OCI-LY7 (cell line): ENCODE results near the gene DXO.
"Not testable (repeated sequence)": the region's sequence is repeated elsewhere in the genome, so short reads cannot be mapped to it uniquely, and the experiment has no call there.

Experiments used
- EZH2phosphoT487 ChIP-seq: fragments of 200-600 bp; sonication (generic); IDR thresholded peaks from 2 replicates; pipeline ENCODE4 v1.6.1; 2018; ENCODE audit warnings: low read depth, borderline replicate concordance, mild to moderate bottlenecking, mixed run types, antibody characterized with exemption, low read length, moderate library complexity, mixed read lengths
- TF ChIP-seq, protein P1 (sequence below): fragments of 200-600 bp; sonication (generic); conservative IDR thresholded peaks from 2 replicates; pipeline ENCODE4 v1.5.1; 2014; ENCODE audit warnings: mild to moderate bottlenecking, antibody characterized with exemption, low read length, moderate library complexity, mixed read lengths

DNA sequence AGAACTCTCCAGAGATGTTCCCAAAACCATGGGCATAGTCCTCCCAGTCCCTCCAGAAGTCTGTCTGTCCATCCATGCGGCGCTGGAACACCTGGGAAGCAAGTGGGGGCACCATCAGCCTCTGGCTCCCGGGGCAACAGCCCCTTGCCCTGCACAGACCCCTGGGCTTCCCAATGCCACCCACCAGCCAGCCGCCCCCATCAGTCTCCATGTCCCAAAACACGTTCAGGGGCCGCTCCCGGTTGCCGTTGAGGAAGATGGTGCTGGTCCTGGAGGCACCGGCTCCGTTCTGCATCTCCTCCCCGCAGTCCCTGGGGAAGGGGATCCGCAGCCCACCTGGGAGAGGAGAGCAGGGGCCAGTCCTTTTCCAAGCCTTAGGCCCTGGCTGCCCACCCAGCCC, 37.6 kb upstream of the DXO start:
- TF ChIP-seq, protein P1, sequence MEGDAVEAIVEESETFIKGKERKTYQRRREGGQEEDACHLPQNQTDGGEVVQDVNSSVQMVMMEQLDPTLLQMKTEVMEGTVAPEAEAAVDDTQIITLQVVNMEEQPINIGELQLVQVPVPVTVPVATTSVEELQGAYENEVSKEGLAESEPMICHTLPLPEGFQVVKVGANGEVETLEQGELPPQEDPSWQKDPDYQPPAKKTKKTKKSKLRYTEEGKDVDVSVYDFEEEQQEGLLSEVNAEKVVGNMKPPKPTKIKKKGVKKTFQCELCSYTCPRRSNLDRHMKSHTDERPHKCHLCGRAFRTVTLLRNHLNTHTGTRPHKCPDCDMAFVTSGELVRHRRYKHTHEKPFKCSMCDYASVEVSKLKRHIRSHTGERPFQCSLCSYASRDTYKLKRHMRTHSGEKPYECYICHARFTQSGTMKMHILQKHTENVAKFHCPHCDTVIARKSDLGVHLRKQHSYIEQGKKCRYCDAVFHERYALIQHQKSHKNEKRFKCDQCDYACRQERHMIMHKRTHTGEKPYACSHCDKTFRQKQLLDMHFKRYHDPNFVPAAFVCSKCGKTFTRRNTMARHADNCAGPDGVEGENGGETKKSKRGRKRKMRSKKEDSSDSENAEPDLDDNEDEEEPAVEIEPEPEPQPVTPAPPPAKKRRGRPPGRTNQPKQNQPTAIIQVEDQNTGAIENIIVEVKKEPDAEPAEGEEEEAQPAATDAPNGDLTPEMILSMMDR = not testable (repeated sequence)
- TF ChIP-seq EZH2phosphoT487 = not testable (repeated sequence)
